Mesenchymal stem cell (in vitro differentiated cells and primary cell): Measurements from ENCODE around the gene EIF1AY. TPM values are rescaled to one million over a fixed set of nuclear protein-coding genes. Genes with fewer than 3 reads are reported as not detected.

ENCODE experiments used
- DNase-seq: peaks from one replicate; pipeline ENCODE4 v3.0.0-alpha.2; 2013
- H2AFZ ChIP-seq: one replicate; pipeline ENCODE4 v1.6.1; 2013; ENCODE audit warnings: low read depth, mild to moderate bottlenecking, control low read depth, inconsistent platforms, low read length, moderate library complexity
- H2AK5ac ChIP-seq: 2 replicates; pipeline ENCODE4 v1.6.1; 2013; ENCODE audit warnings: low read length, moderate library complexity, mild to moderate bottlenecking, inconsistent platforms; ENCODE audit not compliant: severe bottlenecking
- H2BK120ac ChIP-seq: one replicate; pipeline ENCODE4 v1.6.1; 2013; ENCODE audit warnings: low read depth, mild to moderate bottlenecking, inconsistent platforms, low read length, moderate library complexity
- H2BK12ac ChIP-seq, 2 experiments: one replicate each; pipeline ENCODE4 v1.6.1; 2013; ENCODE audit warnings: inconsistent platforms in 2 of 2, low read length in 2 of 2, mild to moderate bottlenecking in 2 of 2, moderate library complexity in 2 of 2, control low read depth in 1 of 2
- H2BK15ac ChIP-seq: one replicate; pipeline ENCODE4 v1.6.1; 2013; ENCODE audit warnings: mild to moderate bottlenecking, low read depth, inconsistent platforms; ENCODE audit not compliant: poor library complexity, severe bottlenecking
- H2BK5ac ChIP-seq: 2 replicates; pipeline ENCODE4 v1.6.1; 2013; ENCODE audit warnings: low read depth, mild to moderate bottlenecking, low read length, control low read depth, inconsistent platforms; ENCODE audit not compliant: poor library complexity, severe bottlenecking
- H3K14ac ChIP-seq, 2 experiments: one replicate each; pipeline ENCODE4 v1.6.1; 2013; ENCODE audit warnings: inconsistent platforms in 2 of 2, low read length in 2 of 2, control low read depth in 1 of 2, mild to moderate bottlenecking in 1 of 2, moderate library complexity in 1 of 2
- H3K18ac ChIP-seq, 2 experiments: one replicate each; pipeline ENCODE4 v1.6.1; 2013; ENCODE audit warnings: inconsistent platforms in 2 of 2, low read length in 2 of 2, control low read depth in 1 of 2, low read depth in 1 of 2, mild to moderate bottlenecking in 1 of 2
- H3K23ac ChIP-seq, 2 experiments: one replicate each; pipeline ENCODE4 v1.6.1; 2013; ENCODE audit warnings: inconsistent platforms in 2 of 2, low read length in 2 of 2, mild to moderate bottlenecking in 2 of 2, moderate library complexity in 2 of 2, control low read depth in 1 of 2
- H3K27ac ChIP-seq: 2 replicates; pipeline ENCODE4 v1.5.1; 2013; ENCODE audit warnings: mild to moderate bottlenecking, moderate library complexity, low read length, control low read depth, inconsistent platforms; ENCODE audit not compliant: poor library complexity, severe bottlenecking
- H3K27me3 ChIP-seq, 2 experiments: 2 replicates each; pipeline versions ENCODE4 v1.6.1 to v1.7.0; 2013; ENCODE audit warnings: low read length in 2 of 2, mild to moderate bottlenecking in 2 of 2, moderate library complexity in 2 of 2, control low read depth in 1 of 2, inconsistent platforms in 1 of 2; ENCODE audit not compliant: control insufficient read depth in 1 of 2, insufficient read depth in 1 of 2
- H3K36me3 ChIP-seq, 2 experiments: 2 replicates each; pipeline versions ENCODE4 v1.6.1 to v1.7.0; 2013; ENCODE audit warnings: low read length in 2 of 2, control low read depth in 1 of 2, inconsistent platforms in 1 of 2, low read depth in 1 of 2, mild to moderate bottlenecking in 1 of 2; ENCODE audit not compliant: insufficient read depth in 2 of 2, control insufficient read depth in 1 of 2
- H3K4ac ChIP-seq, 2 experiments: one replicate each; pipeline ENCODE4 v1.6.1; 2013; ENCODE audit warnings: inconsistent platforms in 2 of 2, low read length in 2 of 2, mild to moderate bottlenecking in 2 of 2, moderate library complexity in 2 of 2, control low read depth in 1 of 2, low read depth in 1 of 2
- H3K4me1 ChIP-seq: 2 replicates; pipeline ENCODE4 v1.6.1; 2013; ENCODE audit warnings: low read depth, low read length, control low read depth; ENCODE audit not compliant: control insufficient read depth, insufficient read depth
- H3K4me2 ChIP-seq: 2 replicates; pipeline ENCODE4 v1.6.1; 2013; ENCODE audit warnings: low read length, mild to moderate bottlenecking, inconsistent platforms; ENCODE audit not compliant: poor library complexity, severe bottlenecking
- H3K4me3 ChIP-seq, 2 experiments: 2 replicates each; pipeline versions ENCODE4 v1.5.1 to v1.7.0; 2013; ENCODE audit warnings: low read length in 2 of 2, mild to moderate bottlenecking in 2 of 2, control low read depth in 1 of 2, low read depth in 1 of 2; ENCODE audit not compliant: insufficient read depth in 1 of 2
- H3K79me1 ChIP-seq: replicated peaks from 2 replicates; pipeline ENCODE4 v1.6.1; 2013; ENCODE audit warnings: mild to moderate bottlenecking, control low read depth, low read length, inconsistent platforms; ENCODE audit not compliant: poor library complexity, severe bottlenecking
- H3K9ac ChIP-seq: 2 replicates; pipeline ENCODE4 v1.7.0; 2013; ENCODE audit warnings: mild to moderate bottlenecking, low read length, moderate library complexity
- H3K9me3 ChIP-seq: 2 replicates; pipeline ENCODE4 v1.7.0; 2013; ENCODE audit warnings: mild to moderate bottlenecking, low read length; ENCODE audit not compliant: control insufficient read depth
- H4K8ac ChIP-seq: one replicate; pipeline ENCODE4 v1.6.1; 2013; ENCODE audit warnings: inconsistent platforms, mild to moderate bottlenecking, low read length, moderate library complexity
- H4K91ac ChIP-seq: one replicate; pipeline ENCODE4 v1.6.1; 2013; ENCODE audit warnings: mild to moderate bottlenecking, low read length, inconsistent platforms
- WGBS: methylation state at CpG from one replicate; pipeline ENCODE4 v1.1.7; 2013; ENCODE audit warnings: mixed read lengths; 5-methylcytosine and 5-hydroxymethylcytosine counted together
- polyA plus RNA-seq, 2 experiments: library from polyadenylated mRNA; stranded (reverse); fragments of 200-250 nt; gene quantifications; one replicate each; pipeline ENCODE4 v1.2.3, GENCODE V29; 2013

The EIF1AY gene
- 32.9 TPM for polyA plus RNA-seq (2013, experiment 1 of 2)
- polyA plus RNA-seq (2013, experiment 2 of 2) = 35.8 TPM

GRCh38 chrY:20575531-20576121 lies at the start of gene EIF1AY:
Gene EIF1AY (plus strand): TSS chrY:20575776. CDS start chrY:20575872, 96 bp downstream.
- WGBS = under 1% methylated on average over 29 of the region's 31 CpGs
- Histone ChIP-seq H3K4me1 (no peaks in the 10 kb centered on the region), H3K27me3 (no peaks in the 10 kb centered on the region), H2AK5ac (no peak within 1 kb of the TSS), H3K36me3 (no peaks in the 10 kb centered on the region), H3K79me1 (peaks cover 5% of the 10 kb centered on the region), H2AFZ (no peak within 1 kb of the TSS), H3K23ac (no peak within 1 kb of the TSS), H3K27ac (peak within 1 kb of the TSS; percentile 86), H2BK5ac (no peak within 1 kb of the TSS), H3K4ac (peak within 1 kb of the TSS in 1 of 2 experiments; percentile 69), H3K18ac (peak within 1 kb of the TSS; percentile 62 to 76), H3K4me2 (peak within 1 kb of the TSS; percentile 50), H2BK15ac (no peak within 1 kb of the TSS), H2BK120ac (no peak within 1 kb of the TSS), H2BK12ac (no peak within 1 kb of the TSS), H3K4me3 (peak within 1 kb of the TSS in 1 of 2 experiments; percentile 76), H3K9ac (no peak within 1 kb of the TSS), H4K91ac (no peak within 1 kb of the TSS), H3K14ac (peak within 1 kb of the TSS in 1 of 2 experiments; percentile 60), H4K8ac (no peak within 1 kb of the TSS), H3K9me3 (no peaks in the 10 kb centered on the region)
- DNase-seq = peak; percentile 97

- DNase-seq = no peak
- no peaks in the 10 kb centered on the region for H3K36me3 ChIP-seq
- no peak overlapping the region for H3K9ac ChIP-seq
- 79% methylated on average over 6 of the region's 6 CpGs for WGBS
- no peak overlapping the region for H2BK12ac ChIP-seq
- no peak overlapping the region for H3K14ac ChIP-seq
- H2BK5ac ChIP-seq = no peak overlapping the region
- no peak overlapping the region for H2AK5ac ChIP-seq
- H3K4me2 ChIP-seq = no peak overlapping the region
- no peak overlapping the region for H3K23ac ChIP-seq
- H4K8ac ChIP-seq = no peak overlapping the region
- H3K9me3 ChIP-seq = no peaks in the 10 kb centered on the region
- no peak overlapping the region for H3K4ac ChIP-seq
- no peak overlapping the region for H3K27ac ChIP-seq
- no peaks in the 10 kb centered on the region for H3K79me1 ChIP-seq
- no peak overlapping the region for H2BK15ac ChIP-seq
- H2BK120ac ChIP-seq = no peak overlapping the region
- H2AFZ ChIP-seq = no peak overlapping the region
- H3K18ac ChIP-seq = no peak overlapping the region
- H3K27me3 ChIP-seq = no peaks in the 10 kb centered on the region
- no peaks in the 10 kb centered on the region for H3K4me1 ChIP-seq
- H3K4me3 ChIP-seq = no peak overlapping the region
- H4K91ac ChIP-seq = no peak overlapping the region
Observed at GRCh38 chrY:20528435-20528834, 47.1 kb upstream of the EIF1AY start.

- Histone ChIP-seq H3K27me3 (no peaks in the 10 kb centered on the region), H3K9ac (no peak overlapping the region), H3K79me1 (no peaks in the 10 kb centered on the region), H3K36me3 (no peaks in the 10 kb centered on the region), H2BK12ac (no peak overlapping the region), H3K4me3 (no peak overlapping the region), H3K9me3 (no peaks in the 10 kb centered on the region), H2AFZ (no peak overlapping the region), H3K14ac (no peak overlapping the region), H3K4ac (no peak overlapping the region), H3K18ac (no peak overlapping the region), H4K91ac (no peak overlapping the region), H3K4me1 (no peaks in the 10 kb centered on the region), H4K8ac (no peak overlapping the region), H2BK5ac (no peak overlapping the region), H2AK5ac (no peak overlapping the region), H3K23ac (no peak overlapping the region), H3K4me2 (no peak overlapping the region), H2BK120ac (no peak overlapping the region), H3K27ac (no peak overlapping the region), H2BK15ac (no peak overlapping the region)
- no peak for DNase-seq
- WGBS = no CpG with 5 or more reads among the region's 1 CpG
Observed at GRCh38 chrY:20538186-20538585, 37.4 kb upstream of the EIF1AY start.

- Histone ChIP-seq H2BK120ac (no peak overlapping the region), H3K9me3 (no peaks in the 10 kb centered on the region), H3K4me2 (no peak overlapping the region), H3K4ac (no peak overlapping the region), H4K91ac (no peak overlapping the region), H3K27ac (no peak overlapping the region), H3K18ac (no peak overlapping the region), H3K27me3 (no peaks in the 10 kb centered on the region), H3K36me3 (no peaks in the 10 kb centered on the region), H3K4me1 (no peaks in the 10 kb centered on the region), H3K9ac (no peak overlapping the region), H2BK5ac (no peak overlapping the region), H2BK15ac (no peak overlapping the region), H2AFZ (no peak overlapping the region), H3K14ac (no peak overlapping the region), H3K4me3 (no peak overlapping the region), H3K79me1 (no peaks in the 10 kb centered on the region), H2BK12ac (no peak overlapping the region), H2AK5ac (no peak overlapping the region), H4K8ac (no peak overlapping the region), H3K23ac (no peak overlapping the region)
- DNase-seq = no peak
Observed at GRCh38 chrY:20538933-20539332, 36.6 kb upstream of the EIF1AY start.
